Body of pancreas (tissue), 4 donors: ENCODE data around the gene DRC7. TPM values are rescaled to one million over a fixed set of nuclear protein-coding genes. Genes with fewer than 3 reads are reported as not detected.

ENCODE experiments used
- ATAC-seq: fragments of 150-250 bp; one replicate; pipeline ENCODE4 v1.9.1; 2016
- DNase-seq, 4 donors: peaks; one replicate each; pipeline ENCODE4 v3.0.0-alpha.2; 2019
- H3K27ac ChIP-seq, 4 donors: fragments of 200-600 bp; sonication (generic); 1 replicate in 3 of 4; 2 replicates in 1 of 4; pipeline versions ENCODE4 v1.5.1 to v1.6.1; 2016 to 2019; ENCODE audit warnings: mild to moderate bottlenecking in 1 of 4, mixed read lengths in 1 of 4, moderate library complexity in 1 of 4
- H3K27me3 ChIP-seq, 2 donors: fragments of 200-600 bp; sonication (generic); one replicate each; pipeline ENCODE4 v1.6.0; 2016; ENCODE audit warnings: mild to moderate bottlenecking in 1 of 2
- H3K36me3 ChIP-seq, 2 donors: fragments of 200-600 bp; sonication (generic); replicated peaks in 1 of 2; 2 replicates each; pipeline ENCODE4 v1.5.1; 2016; ENCODE audit warnings: low read depth in 2 of 2; ENCODE audit not compliant: insufficient read depth in 1 of 2
- H3K4me1 ChIP-seq: fragments of 200-600 bp; sonication (generic); one replicate; pipeline ENCODE4 v1.6.0; 2016
- H3K4me3 ChIP-seq, 2 donors: fragments of 200-600 bp; sonication (generic); 1 replicate in 1 of 2; 2 replicates in 1 of 2; pipeline ENCODE4 v1.5.1; 2016 to 2019
- H3K9me3 ChIP-seq, 3 donors: fragments of 200-600 bp; sonication (generic); 1 replicate in 2 of 3; 2 replicates in 1 of 3; pipeline ENCODE4 v1.5.1; 2016
- POLR2A ChIP-seq, 3 donors: fragments of 450-650 bp; IDR thresholded peaks; one replicate each; pipeline ENCODE4 v1.6.1; 2016; ENCODE audit warnings: antibody characterized with exemption in 3 of 3, mild to moderate bottlenecking in 2 of 3
- WGBS, 2 donors: methylation state at CpG; one replicate each; pipeline ENCODE4 v1.1.5; 2017; 5-methylcytosine and 5-hydroxymethylcytosine counted together
- intact Hi-C: fragments of 100-400 bp; cut with DNase I; formaldehyde crosslinking; loops from one replicate; pipeline ENCODE4 v1.15.1; 2023
- total RNA-seq, 2 donors: library from RNA; depleted of rRNA; stranded (reverse); fragments of >200 nt; gene quantifications; one replicate each; pipeline ENCODE4 v1.1.0, GENCODE V29; 2016
- TF ChIP-seq, protein P1 (sequence below), 7 experiments: fragments of 450-650 bp in 4 of 7; fragments of 200-600 bp in 3 of 7; sonication (generic) in 3 of 7; IDR thresholded peaks; one replicate each; pipeline ENCODE4 v1.5.1; 2016 to 2019; ENCODE audit warnings: antibody characterized with exemption in 7 of 7

Gene DRC7
- total RNA-seq, 2 donors from 2014 or later: 1.3 TPM; not detected in 1

DNA sequence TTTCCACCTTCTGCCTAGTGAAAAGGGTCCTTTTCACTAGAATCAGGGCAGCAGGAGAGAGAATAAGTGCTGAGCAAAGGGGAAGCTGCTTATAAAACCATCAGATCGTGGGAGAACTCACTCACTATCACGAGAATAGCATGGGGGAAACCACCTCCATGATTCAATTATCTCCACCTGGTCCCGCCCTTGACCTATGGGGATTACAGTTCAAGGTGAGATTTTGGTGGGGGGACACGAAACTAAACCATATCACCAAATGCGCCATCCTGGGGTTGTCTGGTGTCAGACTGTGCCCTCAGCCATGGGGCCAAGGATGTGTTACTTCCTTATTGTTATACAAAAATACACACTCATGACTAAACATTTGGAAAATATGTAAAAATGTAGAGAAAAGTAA is 30.5 kb downstream of the DRC7 start:
- Histone ChIP-seq H3K9me3 (no peaks in the 10 kb centered on the region), H3K4me3 (no peak overlapping the region), H3K4me1 (no peaks in the 10 kb centered on the region), H3K36me3 (no peaks in the 10 kb centered on the region), H3K27ac (no peak overlapping the region), H3K27me3 (no peaks in the 10 kb centered on the region)
- intact Hi-C loops: loop anchor here (5.0 kb wide), 1 partner anchor 73 kb away; no protein-coding TSS in a partner anchor
- 47 to 60% methylated on average over 5 of the region's 5 CpGs for WGBS, 2 donors
- ATAC-seq (no peak), DNase-seq (no peak)
- TF ChIP-seq, protein P1, sequence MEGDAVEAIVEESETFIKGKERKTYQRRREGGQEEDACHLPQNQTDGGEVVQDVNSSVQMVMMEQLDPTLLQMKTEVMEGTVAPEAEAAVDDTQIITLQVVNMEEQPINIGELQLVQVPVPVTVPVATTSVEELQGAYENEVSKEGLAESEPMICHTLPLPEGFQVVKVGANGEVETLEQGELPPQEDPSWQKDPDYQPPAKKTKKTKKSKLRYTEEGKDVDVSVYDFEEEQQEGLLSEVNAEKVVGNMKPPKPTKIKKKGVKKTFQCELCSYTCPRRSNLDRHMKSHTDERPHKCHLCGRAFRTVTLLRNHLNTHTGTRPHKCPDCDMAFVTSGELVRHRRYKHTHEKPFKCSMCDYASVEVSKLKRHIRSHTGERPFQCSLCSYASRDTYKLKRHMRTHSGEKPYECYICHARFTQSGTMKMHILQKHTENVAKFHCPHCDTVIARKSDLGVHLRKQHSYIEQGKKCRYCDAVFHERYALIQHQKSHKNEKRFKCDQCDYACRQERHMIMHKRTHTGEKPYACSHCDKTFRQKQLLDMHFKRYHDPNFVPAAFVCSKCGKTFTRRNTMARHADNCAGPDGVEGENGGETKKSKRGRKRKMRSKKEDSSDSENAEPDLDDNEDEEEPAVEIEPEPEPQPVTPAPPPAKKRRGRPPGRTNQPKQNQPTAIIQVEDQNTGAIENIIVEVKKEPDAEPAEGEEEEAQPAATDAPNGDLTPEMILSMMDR (IDR thresholded peaks at IDR 0.05): no peak
- no peak for TF ChIP-seq POLR2A (IDR thresholded peaks at IDR 0.05)

DNA sequence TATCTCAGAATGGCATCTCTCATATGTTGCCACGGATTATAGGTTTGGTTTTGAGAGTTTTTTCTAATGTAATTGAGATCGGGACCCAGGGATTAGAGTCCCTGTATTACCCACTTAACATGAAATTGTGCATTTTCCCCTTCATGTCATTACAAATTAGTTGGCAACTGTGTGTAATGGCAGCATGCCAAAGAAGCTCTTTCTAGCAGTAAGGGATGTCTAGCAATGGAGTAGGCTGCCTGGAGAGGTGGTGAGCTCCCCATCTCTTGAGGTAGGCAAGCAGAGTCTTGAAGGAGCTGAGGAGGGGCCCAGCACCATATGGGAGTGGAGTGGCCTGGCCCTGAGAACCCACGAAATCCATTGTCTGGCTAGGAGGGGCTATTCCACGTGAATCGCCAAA is 30.9 kb downstream of the DRC7 start:
- DNase-seq: no peak
- H3K27ac ChIP-seq: no peak overlapping the region
- no peaks in the 10 kb centered on the region for H3K27me3 ChIP-seq
- H3K9me3 ChIP-seq: no peaks in the 10 kb centered on the region
- intact Hi-C loops: loop anchor here (5.0 kb wide), 1 partner anchor 73 kb away; no protein-coding TSS in a partner anchor
- TF ChIP-seq POLR2A (IDR thresholded peaks at IDR 0.05): no peak
- TF ChIP-seq, protein P1 (IDR thresholded peaks at IDR 0.05): no peak
- no peaks in the 10 kb centered on the region for H3K4me1 ChIP-seq
- no peaks in the 10 kb centered on the region for H3K36me3 ChIP-seq
- ATAC-seq: no peak
- WGBS, 2 donors: 63 to 74% methylated on average over 5 of the region's 5 CpGs
- no peak overlapping the region for H3K4me3 ChIP-seq

DNA sequence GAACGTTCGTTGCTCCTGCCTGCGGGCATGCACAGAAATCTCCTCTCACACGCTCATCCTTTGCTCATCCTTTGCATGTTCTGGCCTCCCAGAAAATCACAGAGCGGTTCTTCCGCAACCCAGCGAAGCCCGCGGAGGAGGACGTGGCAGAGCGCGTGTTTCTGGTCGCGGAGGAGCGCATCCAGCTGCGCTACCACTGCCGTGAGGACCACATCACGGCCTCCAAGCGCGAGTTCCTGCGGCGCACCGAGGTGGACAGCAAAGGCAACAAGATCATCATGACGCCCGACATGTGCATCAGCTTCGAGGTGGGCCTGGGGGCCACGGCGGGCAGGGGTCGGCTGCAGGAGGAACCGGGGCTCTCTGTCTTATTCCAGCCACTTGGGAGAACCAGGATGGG is 31.4 kb downstream of the DRC7 start:
- WGBS, 2 donors: 90 to 95% methylated on average over 26 to 29 of the region's 30 CpGs
- Histone ChIP-seq H3K36me3 (no peaks in the 10 kb centered on the region), H3K9me3 (no peaks in the 10 kb centered on the region), H3K4me3 (no peak overlapping the region), H3K4me1 (no peaks in the 10 kb centered on the region), H3K27ac (no peak overlapping the region), H3K27me3 (no peaks in the 10 kb centered on the region)
- ATAC-seq: no peak
- intact Hi-C loops: loop anchor here (5.0 kb wide), 1 partner anchor 74 kb away; no protein-coding TSS in a partner anchor
- TF ChIP-seq, protein P1 (IDR thresholded peaks at IDR 0.05): no peak
- no peak for TF ChIP-seq POLR2A (IDR thresholded peaks at IDR 0.05)
- DNase-seq: no peak

DNA sequence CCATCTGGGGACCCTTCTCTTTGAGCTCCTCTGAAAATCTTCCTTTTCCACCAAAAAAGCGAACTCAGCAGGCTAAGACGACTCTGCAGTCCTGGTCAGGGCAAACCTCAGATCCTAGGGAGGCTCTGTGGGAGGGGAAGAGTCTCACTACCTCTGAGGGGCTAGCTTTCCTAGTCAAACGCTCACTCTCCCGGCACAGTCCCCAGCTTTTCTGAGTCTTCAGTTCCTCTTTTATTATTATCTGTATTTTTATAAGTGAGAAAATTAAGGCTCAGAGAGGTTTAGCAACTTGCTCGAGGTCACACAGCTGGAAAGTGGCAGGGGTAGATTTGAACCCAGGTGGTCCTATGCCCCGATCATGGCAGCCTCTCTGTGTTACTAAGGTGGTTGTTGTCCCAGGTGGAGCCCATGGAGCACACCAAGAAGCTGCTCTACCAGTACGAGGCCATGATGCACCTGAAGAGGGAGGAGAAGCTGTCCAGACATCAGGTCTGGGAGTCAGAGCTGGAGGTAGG is 31.9 kb downstream of the DRC7 start:
- ATAC-seq (no peak), DNase-seq (no peak)
- no peaks in the 10 kb centered on the region for H3K4me1 ChIP-seq
- no peaks in the 10 kb centered on the region for H3K9me3 ChIP-seq
- TF ChIP-seq POLR2A (IDR thresholded peaks at IDR 0.05): no peak
- TF ChIP-seq, protein P1 (IDR thresholded peaks at IDR 0.05): no peak
- no peaks in the 10 kb centered on the region for H3K36me3 ChIP-seq
- intact Hi-C loops: loop anchor here (5.0 kb wide), 1 partner anchor 74 kb away; no protein-coding TSS in a partner anchor
- H3K27ac ChIP-seq: no peak overlapping the region
- WGBS, 2 donors: 70 to 73% methylated on average over 7 of the region's 7 CpGs
- H3K27me3 ChIP-seq: no peaks in the 10 kb centered on the region
- H3K4me3 ChIP-seq: no peak overlapping the region

DNA sequence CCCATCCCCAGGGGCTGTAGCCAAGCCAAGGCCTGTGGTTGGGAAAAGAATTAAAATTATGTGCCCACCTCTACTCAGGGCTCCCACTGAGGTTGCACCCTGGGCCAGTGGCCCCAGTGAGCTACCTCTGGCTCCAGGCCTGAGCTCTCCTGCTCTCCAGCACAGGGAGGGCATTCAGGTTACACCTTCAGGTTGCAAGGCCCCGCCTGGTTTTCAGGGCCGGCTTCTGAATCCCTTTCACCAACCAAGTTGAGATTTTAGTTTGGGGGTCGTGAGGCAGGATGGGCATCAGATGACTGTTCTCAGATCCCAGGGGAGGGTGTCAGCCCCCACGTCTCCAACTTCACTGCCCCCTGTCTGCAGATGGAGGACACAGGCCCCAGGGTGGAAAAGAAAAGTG is 33.0 kb downstream of the DRC7 start:
- no peaks in the 10 kb centered on the region for H3K9me3 ChIP-seq
- no peaks in the 10 kb centered on the region for H3K36me3 ChIP-seq
- intact Hi-C loops: loop anchor here (5.0 kb wide), 1 partner anchor 75 kb away; no protein-coding TSS in a partner anchor
- WGBS, 2 donors: 50 to 80% methylated on average over 1 to 4 of the region's 4 CpGs
- no peaks in the 10 kb centered on the region for H3K4me1 ChIP-seq
- no peak overlapping the region for H3K27ac ChIP-seq
- no peak for TF ChIP-seq POLR2A (IDR thresholded peaks at IDR 0.05)
- TF ChIP-seq, protein P1 (IDR thresholded peaks at IDR 0.05): no peak
- ATAC-seq (no peak), DNase-seq (no peak)
- no peaks in the 10 kb centered on the region for H3K27me3 ChIP-seq
- H3K4me3 ChIP-seq: no peak overlapping the region
